GM18951 (cell line): ENCODE measurements around the gene SBF1.

Experiments used
- POLR2A ChIP-seq: IDR thresholded peaks from 4 replicates; pipeline ENCODE4 v1.6.1; 2011; ENCODE audit warnings: mild to moderate bottlenecking; ENCODE audit not compliant: insufficient read length, insufficient read depth; ENCODE audit errors: extremely low read depth
- in situ Hi-C: fragments of 300-500 bp; cut with MboI; formaldehyde crosslinking; loops from one replicate; pipeline ENCODE4 v1.12.0; 2022; ENCODE audit warnings: low sequenced_read_pairs, mixed read lengths, inconsistent platforms; ENCODE audit not compliant: unreplicated experiment

SBF1 gene

GRCh38 chr22:50445880-50446707 lies 28.7 kb downstream of the SBF1 start:
- peak; percentile 5 for TF ChIP-seq POLR2A
- in situ Hi-C loops = no loop called here

GRCh38 chr22:50445071-50445879 lies 29.6 kb downstream of the SBF1 start:
- in situ Hi-C loops = no loop called here

GRCh38 chr22:50444663-50445062 lies 30.2 kb downstream of the SBF1 start:
- TF ChIP-seq POLR2A = no peak
- in situ Hi-C loops = no loop called here

More at GRCh38 chr22:50445071-50445879, 29.6 kb downstream of the SBF1 start:
- TF ChIP-seq POLR2A = peak; percentile 15

GRCh38 chr22:50443801-50444625 lies 30.8 kb downstream of the SBF1 start:
- in situ Hi-C loops = no loop called here
- peak; percentile 14 for TF ChIP-seq POLR2A

GRCh38 chr22:50443197-50443596 lies 31.6 kb downstream of the SBF1 start:
- TF ChIP-seq POLR2A = no peak
- in situ Hi-C loops = no loop called here

GRCh38 chr22:50441428-50441993 lies 33.3 kb downstream of the SBF1 start:
- in situ Hi-C loops = no loop called here
- TF ChIP-seq POLR2A = no peak

GRCh38 chr22:50440544-50441249 lies 34.1 kb downstream of the SBF1 start:
- no peak for TF ChIP-seq POLR2A
- in situ Hi-C loops = no loop called here

DNA sequence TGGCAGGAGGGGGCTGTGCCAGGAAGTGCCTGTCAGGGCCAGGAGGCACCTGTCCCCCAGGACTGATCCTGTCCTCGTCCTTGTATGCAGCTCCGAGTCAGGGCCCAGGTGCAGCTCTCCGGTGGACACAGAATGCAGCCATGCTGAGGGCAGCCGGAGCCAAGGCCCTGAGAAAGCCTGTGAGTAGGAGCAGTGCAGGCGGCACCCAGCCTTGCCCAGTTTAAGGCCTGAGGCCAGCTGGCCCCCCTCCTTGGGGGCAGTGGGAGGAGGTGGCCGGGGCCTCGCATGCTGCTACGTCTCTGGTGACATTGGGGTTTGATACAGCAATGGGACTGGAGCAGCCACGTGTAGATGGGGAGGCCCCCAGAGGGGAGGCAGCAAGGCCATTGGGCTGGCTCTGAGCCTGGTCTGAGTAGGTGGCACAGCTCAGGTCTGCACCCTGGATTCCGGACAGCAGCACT lies 34.9 kb downstream of the SBF1 start:
- in situ Hi-C loops = no loop called here
- no peak for TF ChIP-seq POLR2A

DNA sequence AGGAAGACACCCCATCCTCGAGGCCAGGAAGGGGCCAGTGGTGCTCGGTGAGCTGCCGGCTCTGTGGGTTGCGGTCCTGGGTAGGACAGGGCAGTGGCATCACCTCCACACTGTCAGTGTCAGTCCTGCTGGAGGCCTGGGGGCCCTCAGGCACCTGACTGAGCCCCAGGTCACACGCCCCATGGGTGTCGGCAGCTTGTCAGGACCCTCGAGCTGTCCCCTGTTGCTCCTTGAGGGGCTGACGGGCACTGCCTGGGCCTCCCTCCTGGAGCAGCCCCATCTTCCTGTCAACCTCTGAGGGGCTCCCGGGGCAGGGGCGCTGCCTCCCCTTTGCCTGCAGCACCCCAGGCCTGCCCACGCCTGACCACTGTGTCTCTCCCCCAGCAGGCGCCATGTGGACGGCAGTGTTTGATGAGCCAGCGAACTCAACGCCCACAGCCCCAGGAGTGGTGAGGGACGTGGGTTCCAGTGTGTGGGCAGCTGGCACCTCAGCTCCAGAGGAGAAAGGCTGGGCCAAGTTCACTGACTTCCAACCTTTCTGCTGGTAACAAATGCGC lies 35.4 kb downstream of the SBF1 start:
- TF ChIP-seq POLR2A = no peak
- in situ Hi-C loops = no loop called here

DNA sequence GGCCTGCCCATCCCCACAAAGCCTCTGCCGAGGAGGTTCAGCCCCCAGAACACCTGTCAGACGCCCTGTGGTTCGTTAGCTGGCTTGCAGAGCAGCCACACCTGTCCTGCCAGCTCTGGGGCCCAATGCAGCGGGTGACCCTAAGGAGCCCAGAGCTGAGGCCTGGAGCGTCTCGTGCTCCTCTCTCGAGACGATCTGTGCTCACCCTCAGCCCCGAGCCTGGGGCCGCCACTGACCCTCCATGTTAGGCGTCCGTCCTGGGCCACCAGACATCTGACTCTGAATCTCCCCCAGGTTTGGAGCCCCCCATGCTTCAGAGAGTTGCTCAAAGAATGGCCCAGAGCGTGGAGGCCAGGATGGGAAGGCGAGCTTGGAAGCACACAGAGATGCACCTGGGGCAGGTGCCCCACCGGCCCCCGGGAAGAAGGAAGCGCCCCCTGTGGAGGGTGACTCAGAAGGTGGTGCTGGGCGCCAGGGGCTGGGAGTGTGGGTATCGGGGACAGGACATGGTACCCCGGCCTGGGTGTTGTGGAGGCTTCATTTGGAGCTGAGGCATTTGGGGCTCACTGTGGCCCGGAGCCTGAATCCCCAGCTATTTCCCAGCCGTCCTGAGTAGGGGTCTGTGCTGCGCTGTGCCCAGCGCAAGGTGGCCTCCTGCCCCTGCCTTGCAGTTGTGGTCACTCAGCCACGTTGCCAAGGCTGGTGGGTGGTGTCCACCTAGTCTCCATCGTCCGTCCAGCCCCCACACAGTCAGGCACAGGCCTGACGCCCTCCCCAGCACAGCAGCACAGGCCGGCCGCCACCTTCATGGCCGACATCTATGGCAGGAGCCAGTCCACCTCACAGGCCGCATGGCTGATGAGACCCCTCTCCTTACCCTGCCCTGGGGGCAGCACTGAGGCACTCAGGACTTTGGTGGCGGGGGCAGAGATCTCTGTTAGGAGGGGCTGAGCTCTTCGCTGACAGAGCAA lies 36.2 kb downstream of the SBF1 start:
- TF ChIP-seq POLR2A = no peak
- in situ Hi-C loops = no loop called here
